A673 (cell line): ENCODE results near the gene TEC. TPM values are rescaled to one million over a fixed set of nuclear protein-coding genes. Genes with fewer than 3 reads are reported as not detected.
"Not testable (repeated sequence)": the region's sequence is repeated elsewhere in the genome, so short reads cannot be mapped to it uniquely, and the experiment has no call there.

ENCODE experiments used
- BruUV-seq: library from RNA; stranded (reverse); fragments of 400-500 nt; replicated peaks from 2 replicates; lab custom pipeline; 2021; lab: Mats Ljungman, UMichigan
- CTCF ChIA-PET: fragments of 300-600 bp; sonication (Branson Sonifier 250); formaldehyde crosslinking; loops from one replicate; lab custom pipeline; 2022; ENCODE audit warnings: antibody characterized with exemption; lab: Charles Lee
- POLR2A ChIA-PET: fragments of 300-600 bp; sonication (Branson Sonifier 250); formaldehyde crosslinking; loops from one replicate; lab custom pipeline; 2022; ENCODE audit warnings: antibody characterized with exemption; ENCODE audit not compliant: low non-redundant PET; lab: Charles Lee
- DNase-seq: peaks from one replicate; pipeline ENCODE4 v3.0.0-alpha.2; 2015; ENCODE audit warnings: low spot score
- H3K27ac ChIP-seq: fragments of 200-600 bp; sonication (generic); 2 replicates; pipeline ENCODE4 v1.5.1; 2016; ENCODE audit warnings: mixed run types, low read depth, mild to moderate bottlenecking, mixed read lengths, antibody characterized with exemption, low read length; ENCODE audit not compliant: poor library complexity, severe bottlenecking
- H3K27me3 ChIP-seq: fragments of 200-600 bp; sonication (generic); replicated peaks from 2 replicates; pipeline ENCODE4 v1.6.1; 2017; ENCODE audit warnings: mixed run types, low read depth, mild to moderate bottlenecking, mixed read lengths, antibody characterized with exemption, low read length; ENCODE audit not compliant: insufficient read depth, poor library complexity
- H3K36me3 ChIP-seq: fragments of 200-600 bp; sonication (generic); 2 replicates; pipeline ENCODE4 v1.6.1; 2016; ENCODE audit warnings: mixed run types, mild to moderate bottlenecking, mixed read lengths, antibody characterized with exemption, low read length; ENCODE audit not compliant: insufficient read depth, poor library complexity, severe bottlenecking
- H3K4me1 ChIP-seq: fragments of 200-600 bp; sonication (generic); 2 replicates; pipeline ENCODE4 v1.6.1; 2017; ENCODE audit warnings: mixed run types, mild to moderate bottlenecking, mixed read lengths, antibody characterized with exemption, low read length; ENCODE audit not compliant: insufficient read depth, poor library complexity, severe bottlenecking
- H3K4me3 ChIP-seq: fragments of 200-600 bp; sonication (generic); 2 replicates; pipeline ENCODE4 v1.5.1; 2016; ENCODE audit warnings: low read depth, mixed run types, mild to moderate bottlenecking, mixed read lengths, low read length; ENCODE audit not compliant: poor library complexity, severe bottlenecking
- H3K9me3 ChIP-seq: fragments of 200-600 bp; sonication (generic); 2 replicates; pipeline ENCODE4 v1.6.1; 2016; ENCODE audit warnings: mixed run types, low read depth, mild to moderate bottlenecking, mixed read lengths, antibody characterized with exemption, low read length; ENCODE audit not compliant: poor library complexity, severe bottlenecking
- EZH2 ChIP-seq: fragments of 200-600 bp; sonication (generic); IDR thresholded peaks from 2 replicates; pipeline ENCODE4 v1.6.1; 2017; ENCODE audit warnings: borderline replicate concordance, low read depth, mild to moderate bottlenecking, mixed read lengths, antibody characterized with exemption, low read length; ENCODE audit not compliant: poor library complexity, severe bottlenecking
- intact Hi-C: fragments of 100-400 bp; cut with micrococcal nuclease; formaldehyde crosslinking; loops from one replicate; pipeline ENCODE4 v1.10.0; 2022; ENCODE audit not compliant: unreplicated experiment
- total RNA-seq: library from RNA; stranded (reverse); gene quantifications from 2 replicates; pipeline ENCODE4 v1.2.3, GENCODE V29; 2021
- TF ChIP-seq, protein P1 (sequence below): fragments of 300-800, 200-600 bp; sonication (generic); conservative IDR thresholded peaks from 2 replicates; pipeline ENCODE4 v1.5.1; 2017; ENCODE audit warnings: low read depth, mild to moderate bottlenecking, antibody characterized with exemption, low read length, moderate library complexity, mixed read lengths

Gene TEC
- total RNA-seq, 1 experiment from 2014 or later, result 6.8 TPM

DNA sequence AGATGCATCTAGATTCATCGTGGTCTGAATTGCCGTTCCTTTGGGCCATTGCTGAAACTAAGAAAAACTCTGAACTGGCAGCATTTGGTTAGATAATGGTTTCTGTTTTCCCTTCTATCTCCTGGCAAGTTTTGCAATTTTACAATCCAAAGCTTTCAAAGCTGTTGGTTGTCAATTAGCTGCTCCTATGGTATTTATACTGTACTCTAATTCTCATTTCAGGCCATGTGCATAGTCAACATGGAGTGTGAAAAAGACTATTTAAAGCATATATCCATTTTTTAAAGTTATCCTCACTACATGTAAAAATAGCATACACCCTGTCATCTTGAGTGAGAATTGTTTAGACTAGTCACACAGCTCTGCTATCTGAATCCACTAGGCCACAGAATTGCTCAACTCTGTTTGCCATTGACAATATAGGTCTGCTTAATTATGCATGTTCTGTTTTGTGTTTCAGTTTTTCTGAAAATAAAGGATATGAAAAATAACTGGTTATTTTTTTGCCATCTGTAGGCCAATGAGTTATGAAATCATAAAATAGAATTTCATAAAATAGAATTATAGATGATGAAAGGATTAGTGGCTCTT, 27.7 kb upstream of the TEC start:
- Histone ChIP-seq H3K27ac (no peak overlapping the region), H3K4me3 (no peak overlapping the region), H3K36me3 (no peaks in the 10 kb centered on the region), H3K9me3 (no peaks in the 10 kb centered on the region), H3K27me3 (no peaks in the 10 kb centered on the region), H3K4me1 (no peaks in the 10 kb centered on the region)
- DNase-seq, result no peak
- TF ChIP-seq, protein P1, sequence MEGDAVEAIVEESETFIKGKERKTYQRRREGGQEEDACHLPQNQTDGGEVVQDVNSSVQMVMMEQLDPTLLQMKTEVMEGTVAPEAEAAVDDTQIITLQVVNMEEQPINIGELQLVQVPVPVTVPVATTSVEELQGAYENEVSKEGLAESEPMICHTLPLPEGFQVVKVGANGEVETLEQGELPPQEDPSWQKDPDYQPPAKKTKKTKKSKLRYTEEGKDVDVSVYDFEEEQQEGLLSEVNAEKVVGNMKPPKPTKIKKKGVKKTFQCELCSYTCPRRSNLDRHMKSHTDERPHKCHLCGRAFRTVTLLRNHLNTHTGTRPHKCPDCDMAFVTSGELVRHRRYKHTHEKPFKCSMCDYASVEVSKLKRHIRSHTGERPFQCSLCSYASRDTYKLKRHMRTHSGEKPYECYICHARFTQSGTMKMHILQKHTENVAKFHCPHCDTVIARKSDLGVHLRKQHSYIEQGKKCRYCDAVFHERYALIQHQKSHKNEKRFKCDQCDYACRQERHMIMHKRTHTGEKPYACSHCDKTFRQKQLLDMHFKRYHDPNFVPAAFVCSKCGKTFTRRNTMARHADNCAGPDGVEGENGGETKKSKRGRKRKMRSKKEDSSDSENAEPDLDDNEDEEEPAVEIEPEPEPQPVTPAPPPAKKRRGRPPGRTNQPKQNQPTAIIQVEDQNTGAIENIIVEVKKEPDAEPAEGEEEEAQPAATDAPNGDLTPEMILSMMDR, result no peak
- CTCF ChIA-PET, result no interaction called here
- POLR2A ChIA-PET, result no interaction called here
- intact Hi-C loops, result no loop called here
- BruUV-seq, result no TSS peak

DNA sequence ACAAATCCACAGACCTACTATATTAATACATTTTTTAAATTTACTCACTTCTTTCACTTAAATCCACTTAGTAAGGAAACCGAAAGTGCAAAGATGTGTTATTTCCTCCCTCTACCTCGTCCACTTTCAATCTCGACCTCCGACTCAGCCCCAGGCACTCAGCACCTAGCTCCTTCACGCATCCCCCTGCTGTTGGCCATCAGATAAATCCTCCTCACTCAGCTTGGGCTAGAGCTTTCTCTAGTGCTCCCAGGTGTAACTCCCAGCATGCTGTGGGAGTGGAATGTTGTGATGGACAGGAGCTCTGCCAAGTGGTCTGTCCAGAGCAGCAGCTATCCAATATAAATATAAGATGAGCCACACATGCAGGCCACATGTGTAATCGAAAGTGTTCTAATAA, 26.7 kb upstream of the TEC start:
- BruUV-seq, result no TSS peak
- ChIA-PET POLR2A (no interaction called here), CTCF (no interaction called here)
- no peaks in the 10 kb centered on the region for H3K9me3 ChIP-seq
- TF ChIP-seq EZH2, result no peak
- TF ChIP-seq, protein P1, result no peak
- no peak overlapping the region for H3K27ac ChIP-seq
- H3K36me3 ChIP-seq, result no peaks in the 10 kb centered on the region
- no peak for DNase-seq
- H3K4me1 ChIP-seq, result no peaks in the 10 kb centered on the region
- H3K27me3 ChIP-seq, result no peaks in the 10 kb centered on the region
- intact Hi-C loops, result no loop called here
- no peak overlapping the region for H3K4me3 ChIP-seq

DNA sequence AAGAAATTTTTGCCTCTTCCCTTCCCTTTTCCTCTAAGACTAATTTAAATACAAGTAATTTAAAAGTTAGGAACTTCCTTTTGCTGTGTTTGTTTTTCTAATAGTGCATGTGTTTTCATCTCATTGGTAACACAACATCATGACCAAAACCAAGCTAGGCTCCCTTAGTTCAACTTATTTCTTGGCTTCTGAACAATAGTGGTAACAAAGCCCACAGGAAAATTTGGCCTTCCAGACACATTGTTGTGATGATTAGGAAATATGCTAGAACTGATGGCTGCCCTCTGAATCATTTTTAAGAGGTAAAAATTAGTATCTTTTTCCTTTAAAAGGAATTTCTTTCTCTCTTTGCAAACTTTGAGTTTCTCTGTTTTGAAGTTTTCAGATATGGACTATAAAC, 25.5 kb upstream of the TEC start:
- Histone ChIP-seq H3K27ac (no peak overlapping the region), H3K36me3 (no peaks in the 10 kb centered on the region), H3K27me3 (no peaks in the 10 kb centered on the region), H3K4me1 (no peaks in the 10 kb centered on the region), H3K4me3 (no peak overlapping the region), H3K9me3 (no peaks in the 10 kb centered on the region)
- POLR2A ChIA-PET, result interaction anchor here (0.5 kb wide), 1 partner anchor 46 kb away, joined by 9 read pairs; the partner anchor contains the start of gene SLAIN2
- intact Hi-C loops, result no loop called here
- TF ChIP-seq, protein P1, result no peak
- no peak for TF ChIP-seq EZH2
- no TSS peak for BruUV-seq
- CTCF ChIA-PET, result no interaction called here
- DNase-seq, result no peak

DNA sequence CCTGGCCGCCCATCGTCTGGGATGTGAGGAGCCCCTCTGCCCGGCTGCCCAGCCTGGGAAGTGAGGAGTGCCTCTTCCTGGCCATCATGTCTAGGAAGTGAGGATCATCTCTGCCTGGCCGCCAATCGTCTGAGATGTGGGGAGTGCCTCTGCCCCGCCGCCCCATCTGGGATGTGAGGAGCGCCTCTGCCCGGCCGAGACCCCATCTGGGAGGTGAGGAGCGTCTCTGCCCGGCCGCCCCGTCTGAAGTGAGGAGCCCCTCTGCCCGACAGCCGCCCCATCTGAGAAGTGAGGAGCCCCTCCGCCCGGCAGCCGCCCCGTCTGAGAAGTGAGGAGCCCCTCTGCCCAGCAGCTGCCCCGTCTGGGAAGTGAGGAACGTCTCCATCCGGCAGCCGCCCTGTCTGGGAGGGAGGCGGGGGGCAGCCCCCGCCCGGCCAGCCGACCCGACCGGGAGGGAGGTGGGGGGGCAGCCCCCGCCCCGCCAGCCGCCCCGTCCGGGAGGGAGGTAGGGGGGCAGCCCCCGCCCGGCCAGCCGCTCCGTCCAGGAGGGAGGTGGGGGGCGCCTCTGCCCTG, 22.7 kb upstream of the TEC start:
- BruUV-seq, H3K4me1 ChIP-seq, intact Hi-C loops, H3K9me3 ChIP-seq, H3K36me3 ChIP-seq, H3K27ac ChIP-seq, H3K27me3 ChIP-seq, POLR2A ChIA-PET, CTCF ChIA-PET, DNase-seq, H3K4me3 ChIP-seq: not testable (repeated sequence)
